HFFc6 (cell line): ENCODE results near the gene ESF1. TPM values are rescaled to one million over a fixed set of nuclear protein-coding genes. Genes with fewer than 3 reads are reported as not detected.

ENCODE experiments used
- DNase-seq: peaks from one replicate; pipeline ENCODE4 v3.0.0-alpha.2; 2018
- H3K27ac Mint-ChIP-seq: 2 replicates; pipeline ENCODE4 v1.8.0; 2020; ENCODE audit warnings: mild to moderate bottlenecking, mixed read lengths
- H3K27me3 Mint-ChIP-seq: 2 replicates; pipeline ENCODE4 v1.8.0; 2021; ENCODE audit warnings: mild to moderate bottlenecking, moderate library complexity, mixed read lengths; ENCODE audit not compliant: insufficient read depth
- H3K36me3 Mint-ChIP-seq: 2 replicates; pipeline ENCODE4 v1.8.0; 2021; ENCODE audit warnings: low read depth, mixed read lengths
- H3K4me1 Mint-ChIP-seq: 2 replicates; pipeline ENCODE4 v1.8.0; 2020; ENCODE audit warnings: low read depth, mixed read lengths
- H3K4me3 Mint-ChIP-seq: 2 replicates; pipeline ENCODE4 v1.8.0; 2020; ENCODE audit warnings: mild to moderate bottlenecking, moderate library complexity, mixed read lengths
- H3K9me3 Mint-ChIP-seq: 2 replicates; pipeline ENCODE4 v1.8.0; 2020; ENCODE audit warnings: mild to moderate bottlenecking, mixed read lengths
- total RNA-seq, 6 experiments: library from RNA; stranded (reverse); fragmentation: NEBNext Ultra II Directional; extraction: Animal tissue kit (Norgen Biotek cat#: 25700); gene quantifications; 2 replicates in 1 of 6; 3 replicates in 5 of 6; pipeline ENCODE4 v1.2.3, GENCODE V29; 2021
- TF ChIP-seq, protein P1 (sequence below): fragments of 200-600 bp; sonication (generic); IDR thresholded peaks from 2 replicates; pipeline ENCODE4 v1.5.0; 2021; ENCODE audit warnings: antibody characterized with exemption, mild to moderate bottlenecking

The ESF1 gene
- total RNA-seq, 6 experiments from 2014 or later, result 12.6 to 14.8 (median 14.2) TPM

DNA sequence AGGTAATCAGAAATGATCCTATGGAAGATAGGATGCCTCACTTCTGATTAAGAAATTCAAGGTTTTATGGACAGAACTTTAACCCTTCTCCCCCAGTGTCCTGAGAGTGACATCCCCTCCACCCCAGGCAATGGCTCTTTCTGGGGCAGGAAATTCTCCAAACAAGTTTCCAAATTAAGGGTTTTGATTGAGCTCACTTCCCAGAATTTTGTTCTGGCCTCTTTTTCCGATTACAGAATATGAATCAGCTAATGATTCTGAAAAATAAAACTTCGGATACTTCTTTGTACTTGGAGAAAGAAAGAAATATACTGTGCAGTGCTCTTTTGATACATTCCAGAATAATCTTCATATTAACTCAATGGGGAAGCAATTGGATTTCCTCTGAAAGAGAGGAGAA is 113.2 kb downstream of the ESF1 start:
- Mint-ChIP-seq H3K27me3 (peaks cover 3% of the 10 kb centered on the region; the same call in 1 of the 2 replicates), H3K36me3 (no peaks in the 10 kb centered on the region), H3K27ac (no peak overlapping the region), H3K9me3 (no peaks in the 10 kb centered on the region), H3K4me1 (peaks cover 8% of the 10 kb centered on the region; the same call in 1 of the 2 replicates), H3K4me3 (no peak overlapping the region)
- no peak for DNase-seq
- TF ChIP-seq, protein P1, sequence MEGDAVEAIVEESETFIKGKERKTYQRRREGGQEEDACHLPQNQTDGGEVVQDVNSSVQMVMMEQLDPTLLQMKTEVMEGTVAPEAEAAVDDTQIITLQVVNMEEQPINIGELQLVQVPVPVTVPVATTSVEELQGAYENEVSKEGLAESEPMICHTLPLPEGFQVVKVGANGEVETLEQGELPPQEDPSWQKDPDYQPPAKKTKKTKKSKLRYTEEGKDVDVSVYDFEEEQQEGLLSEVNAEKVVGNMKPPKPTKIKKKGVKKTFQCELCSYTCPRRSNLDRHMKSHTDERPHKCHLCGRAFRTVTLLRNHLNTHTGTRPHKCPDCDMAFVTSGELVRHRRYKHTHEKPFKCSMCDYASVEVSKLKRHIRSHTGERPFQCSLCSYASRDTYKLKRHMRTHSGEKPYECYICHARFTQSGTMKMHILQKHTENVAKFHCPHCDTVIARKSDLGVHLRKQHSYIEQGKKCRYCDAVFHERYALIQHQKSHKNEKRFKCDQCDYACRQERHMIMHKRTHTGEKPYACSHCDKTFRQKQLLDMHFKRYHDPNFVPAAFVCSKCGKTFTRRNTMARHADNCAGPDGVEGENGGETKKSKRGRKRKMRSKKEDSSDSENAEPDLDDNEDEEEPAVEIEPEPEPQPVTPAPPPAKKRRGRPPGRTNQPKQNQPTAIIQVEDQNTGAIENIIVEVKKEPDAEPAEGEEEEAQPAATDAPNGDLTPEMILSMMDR, result no peak

DNA sequence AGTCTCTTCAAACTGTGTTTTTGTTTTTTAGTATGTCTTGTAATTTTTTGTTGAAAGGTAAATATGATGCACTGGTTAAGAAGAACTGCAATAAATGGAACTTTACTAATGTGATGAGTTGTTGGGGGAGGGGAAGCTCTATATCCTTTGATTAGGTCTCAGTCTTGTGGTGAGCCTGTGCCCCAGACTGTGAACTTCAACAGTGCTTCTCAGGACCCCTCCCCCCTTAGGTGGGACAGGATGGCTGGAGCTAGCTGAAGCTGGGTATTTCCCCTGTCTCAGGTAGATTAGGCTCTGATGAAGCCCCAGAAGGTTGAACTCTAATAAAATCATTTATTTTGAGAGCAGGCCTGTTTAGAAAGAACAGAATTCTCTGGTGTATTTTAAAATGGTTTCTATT is 114.6 kb downstream of the ESF1 start:
- TF ChIP-seq, protein P1, result no peak
- Mint-ChIP-seq H3K36me3 (no peaks in the 10 kb centered on the region), H3K9me3 (no peaks in the 10 kb centered on the region), H3K27ac (no peak overlapping the region), H3K4me3 (no peak overlapping the region), H3K27me3 (peaks cover 3% of the 10 kb centered on the region; the same call in 1 of the 2 replicates), H3K4me1 (peaks cover 8% of the 10 kb centered on the region; the same call in 1 of the 2 replicates)
- no peak for DNase-seq

DNA sequence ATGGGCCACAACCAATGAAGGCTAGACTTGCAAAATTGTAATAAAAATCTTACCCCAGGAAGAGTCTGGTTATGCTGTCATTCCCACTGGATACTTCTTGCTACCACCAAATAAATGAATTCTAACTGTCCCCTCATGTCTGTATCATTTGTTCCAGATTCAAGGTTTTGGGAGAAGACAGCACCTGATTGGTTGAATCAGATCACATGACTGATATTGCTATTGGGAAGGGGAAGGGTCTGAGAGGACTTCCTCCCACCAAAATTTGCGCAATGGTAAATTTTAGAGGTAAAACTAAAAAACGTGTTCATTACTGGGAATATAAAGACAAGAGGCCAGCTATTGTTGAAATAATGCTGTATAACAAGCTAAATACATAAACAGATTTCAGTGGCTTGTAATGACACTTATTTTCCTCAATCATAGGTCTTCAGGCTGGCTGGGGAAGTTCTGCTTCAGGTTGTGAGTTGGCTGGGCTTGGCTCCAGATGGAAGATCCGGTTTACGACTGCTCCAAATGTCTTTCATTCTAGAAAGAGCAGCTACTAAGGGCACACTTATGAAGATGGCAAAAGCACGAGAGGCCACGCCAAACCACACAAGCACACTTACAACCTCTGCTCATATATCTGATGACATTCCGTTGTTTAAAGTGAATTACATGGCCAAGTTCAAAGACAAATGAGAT is 118.9 kb downstream of the ESF1 start:
- Mint-ChIP-seq H3K27ac (no peak overlapping the region), H3K27me3 (peaks cover 4% of the 10 kb centered on the region; the same call in 1 of the 2 replicates), H3K4me1 (no peaks in the 10 kb centered on the region), H3K9me3 (no peaks in the 10 kb centered on the region), H3K36me3 (no peaks in the 10 kb centered on the region), H3K4me3 (no peak overlapping the region)
- TF ChIP-seq, protein P1, result no peak
- no peak for DNase-seq

Other genes with a start within 250 kb of the ESF1 start
- gene TASP1, start 146.0 kb downstream of the ESF1 start, total RNA-seq, result 1 to 10 TPM; 5.2 to 6.4 (median 6.0) TPM
- gene NDUFAF5, start 109 bp upstream of the ESF1 start, total RNA-seq, result 10 to 100 TPM; 15.3 to 21.9 (median 18.0) TPM
- under 1 TPM in 1 of 6 experiments, not detected in 5; 0.85 TPM for gene SEL1L2, start 205.7 kb upstream of the ESF1 start, total RNA-seq
- under 1 TPM in 5 of 6 experiments, not detected in 1; 0.05 to 0.57 (median 0.11) TPM for gene MACROD2, start 210.6 kb upstream of the ESF1 start, total RNA-seq